PC-9 (cell line): Measurements from ENCODE around the gene TANC1.

Experiments used
- EZH2 ChIP-seq: fragments of 200-600 bp; sonication (generic); IDR thresholded peaks from 2 replicates; pipeline ENCODE4 v1.8.0; 2017; ENCODE audit warnings: antibody characterized with exemption, low read depth
- TF ChIP-seq, protein P1 (sequence below): fragments of 200-600 bp; sonication (generic); conservative IDR thresholded peaks from 2 replicates; pipeline ENCODE4 v1.6.1; 2017; ENCODE audit warnings: mixed run types, antibody characterized with exemption, mild to moderate bottlenecking, moderate library complexity

DNA sequence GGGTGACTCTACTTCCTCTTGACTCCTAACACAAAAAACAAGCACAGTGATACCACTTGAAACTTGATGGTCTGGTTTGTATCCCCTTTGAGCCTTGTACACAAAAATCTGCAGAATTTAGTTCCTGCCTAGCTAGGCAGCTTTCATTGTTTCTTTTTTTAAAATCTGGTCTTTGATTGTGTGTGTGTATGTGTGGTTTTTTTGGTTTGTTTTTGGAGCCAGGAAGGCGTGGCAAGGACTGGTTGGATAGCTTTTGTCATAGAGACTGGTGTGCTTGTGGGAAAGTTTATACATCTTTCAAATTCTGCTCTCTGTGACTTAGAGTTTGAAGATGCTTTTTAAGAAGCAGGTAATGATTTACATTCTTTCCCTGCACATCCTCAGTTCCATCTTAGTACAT lies 127.4 kb downstream of the TANC1 start:
- TF ChIP-seq, protein P1, sequence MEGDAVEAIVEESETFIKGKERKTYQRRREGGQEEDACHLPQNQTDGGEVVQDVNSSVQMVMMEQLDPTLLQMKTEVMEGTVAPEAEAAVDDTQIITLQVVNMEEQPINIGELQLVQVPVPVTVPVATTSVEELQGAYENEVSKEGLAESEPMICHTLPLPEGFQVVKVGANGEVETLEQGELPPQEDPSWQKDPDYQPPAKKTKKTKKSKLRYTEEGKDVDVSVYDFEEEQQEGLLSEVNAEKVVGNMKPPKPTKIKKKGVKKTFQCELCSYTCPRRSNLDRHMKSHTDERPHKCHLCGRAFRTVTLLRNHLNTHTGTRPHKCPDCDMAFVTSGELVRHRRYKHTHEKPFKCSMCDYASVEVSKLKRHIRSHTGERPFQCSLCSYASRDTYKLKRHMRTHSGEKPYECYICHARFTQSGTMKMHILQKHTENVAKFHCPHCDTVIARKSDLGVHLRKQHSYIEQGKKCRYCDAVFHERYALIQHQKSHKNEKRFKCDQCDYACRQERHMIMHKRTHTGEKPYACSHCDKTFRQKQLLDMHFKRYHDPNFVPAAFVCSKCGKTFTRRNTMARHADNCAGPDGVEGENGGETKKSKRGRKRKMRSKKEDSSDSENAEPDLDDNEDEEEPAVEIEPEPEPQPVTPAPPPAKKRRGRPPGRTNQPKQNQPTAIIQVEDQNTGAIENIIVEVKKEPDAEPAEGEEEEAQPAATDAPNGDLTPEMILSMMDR, result no peak
- no peak for TF ChIP-seq EZH2
